Measurements from ENCODE around the gene SPCS3. TPM values are rescaled to one million over a fixed set of nuclear protein-coding genes. Genes with fewer than 3 reads are reported as not detected.

Gene SPCS3
- total RNA-seq, 4 donors from 2014 or later, result 37.9 to 160 (median 115) TPM

GRCh38 chr4:176300565-176300964 lies 19.2 kb upstream of the SPCS3 start:
- no peaks in the 10 kb centered on the region for H3K27me3 ChIP-seq
- no peaks in the 10 kb centered on the region for H3K36me3 ChIP-seq
- no peak for DNase-seq
- no peaks in the 10 kb centered on the region for H3K4me1 ChIP-seq
- H3K4me3 ChIP-seq, result no peak overlapping the region
- H3K27ac ChIP-seq, result no peak overlapping the region
- H3K9me3 ChIP-seq, result no peaks in the 10 kb centered on the region
- TF ChIP-seq, protein P1, sequence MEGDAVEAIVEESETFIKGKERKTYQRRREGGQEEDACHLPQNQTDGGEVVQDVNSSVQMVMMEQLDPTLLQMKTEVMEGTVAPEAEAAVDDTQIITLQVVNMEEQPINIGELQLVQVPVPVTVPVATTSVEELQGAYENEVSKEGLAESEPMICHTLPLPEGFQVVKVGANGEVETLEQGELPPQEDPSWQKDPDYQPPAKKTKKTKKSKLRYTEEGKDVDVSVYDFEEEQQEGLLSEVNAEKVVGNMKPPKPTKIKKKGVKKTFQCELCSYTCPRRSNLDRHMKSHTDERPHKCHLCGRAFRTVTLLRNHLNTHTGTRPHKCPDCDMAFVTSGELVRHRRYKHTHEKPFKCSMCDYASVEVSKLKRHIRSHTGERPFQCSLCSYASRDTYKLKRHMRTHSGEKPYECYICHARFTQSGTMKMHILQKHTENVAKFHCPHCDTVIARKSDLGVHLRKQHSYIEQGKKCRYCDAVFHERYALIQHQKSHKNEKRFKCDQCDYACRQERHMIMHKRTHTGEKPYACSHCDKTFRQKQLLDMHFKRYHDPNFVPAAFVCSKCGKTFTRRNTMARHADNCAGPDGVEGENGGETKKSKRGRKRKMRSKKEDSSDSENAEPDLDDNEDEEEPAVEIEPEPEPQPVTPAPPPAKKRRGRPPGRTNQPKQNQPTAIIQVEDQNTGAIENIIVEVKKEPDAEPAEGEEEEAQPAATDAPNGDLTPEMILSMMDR (IDR thresholded peaks at IDR 0.05), result no peak
- no peak for TF ChIP-seq POLR2A (IDR thresholded peaks at IDR 0.05)
- intact Hi-C loops (cut with DNase I; ENCODE audit: low total_unique reads), result no loop called here

- Histone ChIP-seq H3K4me1 (no peaks in the 10 kb centered on the region), H3K36me3 (no peaks in the 10 kb centered on the region), H3K27ac (no peak overlapping the region), H3K27me3 (no peaks in the 10 kb centered on the region), H3K4me3 (no peak overlapping the region), H3K9me3 (no peaks in the 10 kb centered on the region)
- intact Hi-C loops (cut with DNase I; ENCODE audit: low total_unique reads), result no loop called here
- TF ChIP-seq, protein P1 (IDR thresholded peaks at IDR 0.05), result no peak
- no peak for TF ChIP-seq POLR2A (IDR thresholded peaks at IDR 0.05)
- no peak for DNase-seq
Measured at GRCh38 chr4:176302283-176303275, 17.2 kb upstream of the SPCS3 start.

- Histone ChIP-seq H3K9me3 (no peaks in the 10 kb centered on the region), H3K4me3 (no peak overlapping the region), H3K36me3 (no peaks in the 10 kb centered on the region), H3K27me3 (no peaks in the 10 kb centered on the region), H3K27ac (no peak overlapping the region), H3K4me1 (no peaks in the 10 kb centered on the region)
- no peak for DNase-seq
- no peak for TF ChIP-seq POLR2A (IDR thresholded peaks at IDR 0.05)
- TF ChIP-seq, protein P1 (IDR thresholded peaks at IDR 0.05), result no peak
- intact Hi-C loops (cut with DNase I; ENCODE audit: low total_unique reads), result no loop called here
Measured at GRCh38 chr4:176303938-176304337, 15.8 kb upstream of the SPCS3 start.

DNA sequence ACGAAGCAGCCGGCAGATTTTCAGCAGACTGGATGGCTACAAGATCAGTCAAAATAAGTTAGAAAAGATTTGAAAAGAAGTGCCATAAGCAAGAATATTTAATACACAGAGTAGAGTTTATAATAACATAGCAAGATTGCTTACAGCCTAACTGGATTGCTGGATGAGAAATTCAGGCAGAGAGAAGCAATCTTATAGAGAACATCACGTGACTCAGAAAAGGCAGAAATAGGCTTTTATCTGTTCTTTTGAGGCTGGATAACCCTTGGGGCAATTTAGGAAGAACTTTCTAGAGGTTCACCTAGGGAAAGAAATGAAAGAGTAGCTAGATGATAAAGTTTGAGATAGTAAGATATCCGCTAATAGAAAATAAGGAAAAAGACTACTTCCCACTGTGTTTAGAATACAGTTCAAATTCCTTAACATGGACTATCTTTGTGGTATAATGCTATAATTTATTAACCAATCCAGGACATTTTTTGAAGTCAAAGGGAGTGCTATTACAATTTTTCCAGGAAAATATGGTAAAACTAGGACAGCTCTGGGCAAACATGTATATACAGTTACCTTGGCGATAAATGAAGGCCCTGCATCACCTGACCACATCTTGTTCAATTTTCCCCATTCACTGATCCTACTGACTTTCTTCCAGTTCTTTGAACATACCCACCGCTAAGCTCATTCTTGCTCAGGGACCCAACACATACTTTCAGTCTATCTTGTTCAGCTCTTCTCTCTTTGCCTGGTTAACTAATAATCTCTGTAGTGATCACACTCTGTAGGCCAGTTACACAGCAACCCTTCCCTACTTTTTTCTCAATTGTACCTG lies 12.7 kb upstream of the SPCS3 start:
- H3K9me3 ChIP-seq, result no peaks in the 10 kb centered on the region
- no peak overlapping the region for H3K27ac ChIP-seq
- H3K4me3 ChIP-seq, result no peak overlapping the region
- no peak for DNase-seq
- H3K27me3 ChIP-seq, result no peaks in the 10 kb centered on the region
- no peaks in the 10 kb centered on the region for H3K36me3 ChIP-seq
- no peak for TF ChIP-seq POLR2A (IDR thresholded peaks at IDR 0.05)
- TF ChIP-seq, protein P1 (IDR thresholded peaks at IDR 0.05), result no peak
- H3K4me1 ChIP-seq, result no peaks in the 10 kb centered on the region
- intact Hi-C loops (cut with DNase I; ENCODE audit: low total_unique reads), result no loop called here

DNA sequence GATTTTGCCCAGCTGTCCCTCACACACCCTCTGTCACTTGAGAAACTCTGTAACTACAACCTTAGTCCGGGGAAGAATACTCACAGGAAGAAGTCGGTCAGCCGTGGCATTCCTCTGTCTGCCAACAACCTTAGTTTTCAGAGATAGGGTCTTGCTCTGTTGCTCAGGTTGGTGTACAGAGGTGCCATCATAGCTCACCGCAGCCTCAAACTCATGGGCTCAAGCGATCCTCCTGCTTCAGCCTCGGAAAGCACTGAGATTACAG lies 12.2 kb upstream of the SPCS3 start:
- no peak for TF ChIP-seq POLR2A (IDR thresholded peaks at IDR 0.05)
- TF ChIP-seq, protein P1 (IDR thresholded peaks at IDR 0.05), result no peak
- no peak overlapping the region for H3K4me3 ChIP-seq
- no peaks in the 10 kb centered on the region for H3K9me3 ChIP-seq
- intact Hi-C loops (cut with DNase I; ENCODE audit: low total_unique reads), result no loop called here
- no peaks in the 10 kb centered on the region for H3K27me3 ChIP-seq
- no peak for DNase-seq
- H3K4me1 ChIP-seq, result no peaks in the 10 kb centered on the region
- no peaks in the 10 kb centered on the region for H3K36me3 ChIP-seq
- H3K27ac ChIP-seq, result no peak overlapping the region

All from uterus (tissue), 4 donors.